GM12872 (cell line): Measurements from ENCODE around the gene NDUFB10.

ENCODE experiments used
- TF ChIP-seq, protein P1 (sequence below): IDR thresholded peaks from 3 replicates; pipeline ENCODE4 v1.5.1; 2011; ENCODE audit warnings: low read depth, mild to moderate bottlenecking, low read length, moderate library complexity; ENCODE audit not compliant: insufficient read depth

The NDUFB10 gene

DNA sequence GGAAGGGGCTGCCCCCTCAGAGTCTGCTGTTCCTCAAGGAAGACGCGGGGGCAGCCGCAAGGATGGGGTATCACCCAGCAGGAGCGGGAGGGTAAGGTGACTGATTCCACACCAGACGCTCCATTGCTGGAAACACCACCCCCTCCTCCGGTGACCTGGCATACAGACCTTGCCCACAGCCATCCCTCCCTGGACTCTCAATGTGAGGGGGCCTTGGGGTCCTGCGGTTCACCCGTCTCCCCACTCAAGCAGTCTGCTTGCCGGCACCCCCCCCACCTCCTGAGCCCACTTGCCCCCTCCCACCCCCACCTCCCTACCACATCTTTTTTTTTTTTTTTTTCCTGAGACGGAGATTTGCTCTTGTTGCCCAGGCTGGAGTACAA is 29.0 kb upstream of the NDUFB10 start:
- TF ChIP-seq, protein P1, sequence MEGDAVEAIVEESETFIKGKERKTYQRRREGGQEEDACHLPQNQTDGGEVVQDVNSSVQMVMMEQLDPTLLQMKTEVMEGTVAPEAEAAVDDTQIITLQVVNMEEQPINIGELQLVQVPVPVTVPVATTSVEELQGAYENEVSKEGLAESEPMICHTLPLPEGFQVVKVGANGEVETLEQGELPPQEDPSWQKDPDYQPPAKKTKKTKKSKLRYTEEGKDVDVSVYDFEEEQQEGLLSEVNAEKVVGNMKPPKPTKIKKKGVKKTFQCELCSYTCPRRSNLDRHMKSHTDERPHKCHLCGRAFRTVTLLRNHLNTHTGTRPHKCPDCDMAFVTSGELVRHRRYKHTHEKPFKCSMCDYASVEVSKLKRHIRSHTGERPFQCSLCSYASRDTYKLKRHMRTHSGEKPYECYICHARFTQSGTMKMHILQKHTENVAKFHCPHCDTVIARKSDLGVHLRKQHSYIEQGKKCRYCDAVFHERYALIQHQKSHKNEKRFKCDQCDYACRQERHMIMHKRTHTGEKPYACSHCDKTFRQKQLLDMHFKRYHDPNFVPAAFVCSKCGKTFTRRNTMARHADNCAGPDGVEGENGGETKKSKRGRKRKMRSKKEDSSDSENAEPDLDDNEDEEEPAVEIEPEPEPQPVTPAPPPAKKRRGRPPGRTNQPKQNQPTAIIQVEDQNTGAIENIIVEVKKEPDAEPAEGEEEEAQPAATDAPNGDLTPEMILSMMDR: no peak

DNA sequence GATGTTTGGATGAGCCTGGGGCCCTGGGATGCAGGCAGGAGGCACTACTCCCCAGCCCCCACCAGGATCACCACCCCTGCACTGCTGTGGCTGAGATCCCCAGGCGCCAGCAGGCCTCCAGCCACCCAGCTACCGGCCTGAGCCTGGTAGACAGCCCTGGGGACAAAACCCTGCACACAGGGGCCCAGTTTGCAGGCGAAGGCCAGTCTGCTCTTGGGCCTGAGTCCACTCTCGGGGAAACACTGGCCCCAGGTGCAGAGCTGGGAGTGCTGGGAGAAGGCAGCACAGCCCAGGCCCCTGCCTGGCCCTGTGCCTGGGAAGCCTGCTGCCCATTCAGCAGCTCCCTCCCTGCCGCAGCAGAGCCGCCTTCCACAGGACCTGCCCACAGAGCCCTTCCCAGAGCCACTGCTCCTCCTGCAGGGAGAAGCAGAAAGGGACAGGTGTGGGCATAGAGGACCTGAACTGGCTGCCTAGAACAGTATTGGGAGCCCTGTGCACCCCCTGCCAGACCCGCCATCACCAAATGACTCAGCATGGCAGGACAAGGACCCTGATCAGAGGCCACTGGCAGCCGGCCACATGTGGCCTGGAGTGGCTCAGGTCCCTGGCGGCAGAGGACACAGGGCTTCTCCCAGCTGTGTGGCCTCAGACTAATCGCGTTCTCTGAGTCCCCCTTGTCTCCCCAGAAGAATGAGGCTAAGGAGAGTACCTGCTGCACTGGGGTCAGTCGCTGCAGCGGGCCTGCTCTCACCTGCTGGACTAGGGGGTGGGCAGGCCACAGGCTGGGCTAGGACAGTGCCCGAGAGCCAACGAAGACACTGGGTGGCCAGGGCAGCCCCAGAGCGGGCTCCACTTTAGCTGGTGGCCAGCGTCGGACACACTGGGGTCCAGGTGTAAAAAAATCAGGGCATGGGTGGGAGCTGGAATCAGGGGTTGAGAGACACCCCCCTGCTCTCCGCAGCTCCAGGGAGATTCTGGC is 27.0 kb upstream of the NDUFB10 start:
- TF ChIP-seq, protein P1: no peak

DNA sequence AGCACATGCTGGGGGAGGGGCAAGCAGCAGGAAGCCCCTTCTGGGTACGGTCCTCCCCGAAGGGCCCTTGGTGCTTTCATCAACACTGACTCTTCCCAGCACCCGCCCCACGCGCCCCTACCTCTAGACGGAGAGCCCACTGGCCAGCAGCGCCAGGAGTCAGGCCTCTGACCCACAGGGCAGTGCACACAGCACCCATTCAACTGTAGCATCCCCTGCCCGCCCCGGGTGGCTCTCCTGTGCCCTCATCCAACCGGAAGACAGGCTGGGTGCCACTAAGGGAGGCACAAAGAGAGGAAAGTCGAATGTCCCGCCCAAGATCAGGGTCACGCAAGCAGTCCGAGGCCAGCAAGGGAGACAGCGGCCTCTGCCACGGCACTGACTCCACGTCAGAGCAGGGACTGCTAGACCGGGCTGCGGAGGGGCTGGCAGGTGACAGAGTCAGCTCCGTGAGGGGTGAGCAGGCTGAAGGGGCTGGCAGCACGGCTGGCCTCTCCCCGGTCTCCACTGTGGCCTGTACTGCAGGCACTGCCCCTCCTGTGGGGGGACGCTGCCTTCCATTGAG is 26.2 kb upstream of the NDUFB10 start:
- TF ChIP-seq, protein P1: no peak

DNA sequence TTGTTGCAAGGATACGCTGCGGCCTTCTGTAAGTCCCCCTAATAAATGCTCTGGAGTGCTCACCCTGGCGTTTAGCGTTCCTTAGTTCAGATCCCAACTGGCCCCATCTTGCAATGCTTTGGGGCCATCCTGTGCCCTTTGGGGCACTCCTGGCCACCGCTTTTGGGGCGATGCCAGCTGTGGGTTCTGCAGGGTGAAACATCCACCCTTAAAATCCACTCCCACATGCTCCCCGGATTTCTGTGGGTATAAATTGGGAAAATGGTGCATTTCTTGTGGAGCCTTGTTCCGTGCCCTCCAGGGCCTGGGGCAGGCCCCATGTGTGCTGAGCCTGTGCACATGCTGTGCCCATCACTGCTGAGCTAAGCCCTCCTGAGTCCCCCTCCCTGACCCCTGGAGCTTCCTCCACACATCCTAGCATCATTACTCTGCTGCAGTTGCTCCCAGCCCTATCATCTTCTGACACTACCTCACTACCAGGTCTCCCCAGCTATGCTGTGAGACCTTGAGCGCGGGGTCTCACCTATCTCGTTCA is 22.3 kb upstream of the NDUFB10 start:
- TF ChIP-seq, protein P1: no peak

DNA sequence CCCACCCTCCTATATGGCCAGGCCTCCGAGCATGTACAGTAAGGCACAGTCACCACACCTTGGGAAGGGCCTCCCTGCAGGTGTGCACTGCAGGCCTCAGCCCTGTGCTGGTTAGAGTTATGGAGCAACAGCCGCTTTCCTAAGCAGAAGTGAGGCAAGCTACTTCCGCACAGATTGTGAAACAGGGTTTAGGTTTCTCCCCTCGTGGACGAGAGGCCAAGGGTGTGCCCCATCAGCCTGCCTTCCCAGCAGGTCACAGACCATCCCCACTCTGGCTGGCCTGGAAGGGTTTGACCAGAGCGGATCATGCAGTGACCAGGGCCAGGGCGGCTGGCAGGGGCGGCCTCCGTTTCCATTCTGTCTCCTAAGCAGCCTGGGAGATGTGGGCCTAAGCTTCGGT is 21.0 kb upstream of the NDUFB10 start:
- TF ChIP-seq, protein P1: no peak

DNA sequence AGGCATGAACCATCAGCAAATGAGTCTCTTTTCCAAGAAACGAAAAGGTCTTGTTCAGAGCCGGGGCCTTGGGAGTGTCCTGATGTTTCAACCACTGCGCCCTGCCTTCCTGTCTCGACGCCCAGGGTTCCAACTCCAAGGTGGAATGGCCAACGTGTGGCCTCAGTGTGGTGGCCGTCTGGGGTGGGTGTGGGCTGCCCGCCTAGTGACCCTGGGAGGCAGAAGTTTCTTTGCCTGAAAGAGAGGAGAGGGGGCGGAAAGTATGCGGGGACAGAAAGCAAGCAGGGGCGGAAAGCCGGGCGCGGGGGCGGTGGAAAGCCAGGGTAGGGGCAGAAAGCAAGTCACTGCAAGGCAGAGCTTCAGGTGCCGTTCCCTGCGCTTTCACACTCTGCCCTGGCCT is 20.4 kb upstream of the NDUFB10 start:
- TF ChIP-seq, protein P1: no peak
